DND-41 (cell line): ENCODE results near the gene JARID2.
"Not testable (repeated sequence)": the region's sequence is repeated elsewhere in the genome, so short reads cannot be mapped to it uniquely, and the experiment has no call there.

ENCODE experiments used
- ATAC-seq: fragments of 200-7000 bp; cut with Tn5 transposase; 3 replicates; pipeline ENCODE4 v1.9.1; 2021; ENCODE audit warnings: low read depth; ENCODE audit not compliant: insufficient read depth
- DNase-seq: peaks from one replicate; pipeline ENCODE4 v3.0.0-alpha.2; 2020
- H2AFZ ChIP-seq: 2 replicates; pipeline ENCODE4 v1.6.0; 2012; ENCODE audit warnings: low read depth, low read length
- H3K27ac ChIP-seq: 2 replicates; pipeline ENCODE4 v1.5.1; 2012; ENCODE audit warnings: low read length, inconsistent platforms
- H3K27me3 ChIP-seq: fragments of 200-600 bp; sonication (generic); 2 replicates; pipeline ENCODE4 v1.6.0; 2012; ENCODE audit warnings: low read length, mild to moderate bottlenecking, inconsistent platforms; ENCODE audit not compliant: insufficient read depth, poor library complexity
- H3K36me3 ChIP-seq: 2 replicates; pipeline ENCODE4 v1.5.1; 2012; ENCODE audit warnings: low read length, inconsistent platforms; ENCODE audit not compliant: insufficient read depth
- H3K4me1 ChIP-seq: 2 replicates; pipeline ENCODE4 v1.5.1; 2012; ENCODE audit warnings: mild to moderate bottlenecking, low read length; ENCODE audit not compliant: insufficient read depth
- H3K4me2 ChIP-seq: 2 replicates; pipeline ENCODE4 v1.6.0; 2012; ENCODE audit warnings: mild to moderate bottlenecking, moderate library complexity, low read length, inconsistent platforms; ENCODE audit not compliant: insufficient read depth
- H3K4me3 ChIP-seq, 2 experiments: fragments of 200-600 bp in 1 of 2; shearing (Covaris generic) in 1 of 2; 2 replicates each; pipeline ENCODE4 v1.5.1; 2012 to 2016; ENCODE audit warnings: inconsistent platforms in 2 of 2, low read length in 2 of 2, mild to moderate bottlenecking in 2 of 2, low read depth in 1 of 2, moderate library complexity in 1 of 2
- H3K79me2 ChIP-seq: 2 replicates; pipeline ENCODE4 v1.6.0; 2012; ENCODE audit warnings: low read length, inconsistent platforms; ENCODE audit not compliant: insufficient read depth
- H3K9ac ChIP-seq: 2 replicates; pipeline ENCODE4 v1.6.0; 2012; ENCODE audit warnings: low read depth, mild to moderate bottlenecking, inconsistent platforms, low read length, moderate library complexity
- H3K9me3 ChIP-seq: 2 replicates; pipeline ENCODE4 v1.5.1; 2012; ENCODE audit warnings: low read length, moderate library complexity, mild to moderate bottlenecking, inconsistent platforms; ENCODE audit not compliant: insufficient read depth, severe bottlenecking
- H4K20me1 ChIP-seq: 2 replicates; pipeline ENCODE4 v1.6.0; 2012; ENCODE audit warnings: low read length; ENCODE audit not compliant: insufficient read depth
- EZH2 ChIP-seq: IDR thresholded peaks from 3 replicates; pipeline ENCODE4 v1.6.1; 2012; ENCODE audit warnings: borderline replicate concordance, low read depth, mild to moderate bottlenecking, moderate library complexity, low read length, inconsistent platforms; ENCODE audit not compliant: severe bottlenecking
- TF ChIP-seq, protein P1 (sequence below): IDR thresholded peaks from 2 replicates; pipeline ENCODE4 v1.5.1; 2012; ENCODE audit warnings: borderline replicate concordance, low read length, moderate library complexity, mild to moderate bottlenecking; ENCODE audit not compliant: poor library complexity, severe bottlenecking; ENCODE audit errors: extremely low read depth

Gene JARID2

DNA sequence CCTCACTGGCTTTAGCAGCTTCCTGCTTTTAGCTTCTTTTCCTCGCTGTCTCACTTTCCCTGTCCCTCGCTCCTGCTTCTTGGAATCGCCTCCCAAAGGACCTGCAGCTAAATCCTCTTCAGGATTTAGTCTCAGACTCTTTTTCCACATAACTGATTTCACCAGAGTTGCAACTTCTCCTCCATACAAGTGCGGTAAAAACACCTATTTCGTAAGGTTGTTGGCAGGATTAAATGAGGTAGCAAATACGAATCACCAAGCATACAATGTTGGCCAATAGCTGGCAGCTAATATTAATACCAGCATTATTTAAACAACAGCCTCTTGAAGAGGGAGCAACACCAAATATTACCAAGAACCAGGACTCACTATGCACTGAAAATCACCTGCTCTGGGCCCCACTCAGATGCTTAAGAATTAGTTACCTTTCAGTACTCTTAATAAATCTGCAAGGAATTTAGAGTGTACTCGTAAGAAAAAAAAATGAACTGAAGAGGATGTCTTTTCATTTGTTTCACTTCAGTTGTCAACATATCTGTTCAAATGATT, 293.9 kb downstream of the JARID2 start:
- Histone ChIP-seq H3K27me3 (no peaks in the 10 kb centered on the region), H3K4me1 (no peaks in the 10 kb centered on the region), H4K20me1 (peaks cover 4% of the 10 kb centered on the region; the same call in 1 of the 2 replicates), H3K36me3 (no peaks in the 10 kb centered on the region), H3K79me2 (0 out of 2 replicates have a peak, but pooled peaks cover 11% of the 10 kb centered on the region), H3K4me3 (no peak overlapping the region), H3K4me2 (no peak overlapping the region), H2AFZ (no peak overlapping the region), H3K9ac (no peak overlapping the region), H3K9me3 (peaks cover 2% of the 10 kb centered on the region), H3K27ac (no peak overlapping the region)
- ATAC-seq (no peak), DNase-seq (no peak)
- TF ChIP-seq, protein P1, sequence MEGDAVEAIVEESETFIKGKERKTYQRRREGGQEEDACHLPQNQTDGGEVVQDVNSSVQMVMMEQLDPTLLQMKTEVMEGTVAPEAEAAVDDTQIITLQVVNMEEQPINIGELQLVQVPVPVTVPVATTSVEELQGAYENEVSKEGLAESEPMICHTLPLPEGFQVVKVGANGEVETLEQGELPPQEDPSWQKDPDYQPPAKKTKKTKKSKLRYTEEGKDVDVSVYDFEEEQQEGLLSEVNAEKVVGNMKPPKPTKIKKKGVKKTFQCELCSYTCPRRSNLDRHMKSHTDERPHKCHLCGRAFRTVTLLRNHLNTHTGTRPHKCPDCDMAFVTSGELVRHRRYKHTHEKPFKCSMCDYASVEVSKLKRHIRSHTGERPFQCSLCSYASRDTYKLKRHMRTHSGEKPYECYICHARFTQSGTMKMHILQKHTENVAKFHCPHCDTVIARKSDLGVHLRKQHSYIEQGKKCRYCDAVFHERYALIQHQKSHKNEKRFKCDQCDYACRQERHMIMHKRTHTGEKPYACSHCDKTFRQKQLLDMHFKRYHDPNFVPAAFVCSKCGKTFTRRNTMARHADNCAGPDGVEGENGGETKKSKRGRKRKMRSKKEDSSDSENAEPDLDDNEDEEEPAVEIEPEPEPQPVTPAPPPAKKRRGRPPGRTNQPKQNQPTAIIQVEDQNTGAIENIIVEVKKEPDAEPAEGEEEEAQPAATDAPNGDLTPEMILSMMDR: no peak
- TF ChIP-seq EZH2: no peak

DNA sequence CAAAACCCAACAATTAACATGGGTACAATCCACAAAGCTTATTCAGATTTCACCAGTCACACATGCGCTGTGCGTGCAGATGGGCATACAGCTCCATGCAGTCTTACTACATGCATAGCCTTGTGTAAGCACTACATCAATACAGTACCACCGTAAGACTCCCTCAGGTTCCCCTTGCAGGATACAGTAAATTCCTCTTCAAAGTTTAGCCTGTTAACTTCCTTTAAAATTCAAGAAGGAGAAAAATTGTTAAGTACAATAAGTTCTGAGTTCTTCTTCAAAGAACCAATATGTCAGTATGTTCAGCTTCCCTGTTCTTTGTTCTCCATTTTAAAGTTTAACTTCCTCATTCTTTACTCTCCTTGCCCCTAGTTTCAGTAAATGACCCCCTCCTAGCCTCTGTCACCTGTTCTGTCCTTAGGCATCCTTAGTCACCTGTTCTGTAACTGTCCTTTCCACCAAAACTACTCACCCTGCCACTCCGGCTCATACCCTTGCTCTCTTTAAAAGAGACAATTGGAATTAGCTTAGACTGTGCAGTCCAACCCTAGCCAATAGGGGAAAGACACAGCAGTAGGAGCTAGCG, 297.6 kb downstream of the JARID2 start:
- peaks cover 19% of the 10 kb centered on the region for H3K79me2 ChIP-seq
- not testable (repeated sequence) for DNase-seq, H3K9me3 ChIP-seq, H3K27me3 ChIP-seq, H4K20me1 ChIP-seq, H2AFZ ChIP-seq, ATAC-seq, H3K9ac ChIP-seq, H3K4me1 ChIP-seq, H3K4me2 ChIP-seq, H3K27ac ChIP-seq, H3K4me3 ChIP-seq, H3K36me3 ChIP-seq

DNA sequence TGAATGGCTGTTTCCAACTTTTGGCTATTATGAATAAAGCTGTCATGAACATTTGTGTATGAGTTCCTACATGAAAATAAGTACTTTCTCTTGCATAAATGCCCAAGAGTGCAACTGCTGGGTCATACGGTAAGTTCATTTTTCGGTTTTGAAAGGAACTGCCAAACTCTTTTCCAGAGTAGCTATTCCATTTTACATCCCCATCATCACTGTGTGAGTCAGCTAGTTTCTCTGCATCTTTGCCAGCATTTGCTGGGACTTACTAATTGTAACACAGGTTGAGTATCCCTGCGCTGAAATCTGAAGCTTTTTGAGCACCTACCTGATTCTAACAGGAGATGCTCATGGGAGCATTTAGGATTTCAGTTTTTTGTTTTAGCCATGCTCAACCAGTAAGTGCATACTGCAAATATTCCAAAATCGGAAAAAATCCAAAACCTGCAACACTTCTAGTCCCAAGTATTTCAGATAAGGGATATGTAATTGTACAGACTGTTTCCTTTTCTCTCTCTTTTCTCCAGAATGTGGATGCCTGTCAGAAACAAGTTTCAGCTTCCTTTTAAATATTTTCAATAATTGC, 298.5 kb downstream of the JARID2 start:
- Histone ChIP-seq H3K4me2 (no peak overlapping the region), H2AFZ (no peak overlapping the region), H3K27ac (no peak overlapping the region), H3K79me2 (peaks cover 19% of the 10 kb centered on the region), H3K4me3 (no peak overlapping the region), H3K9me3 (peaks cover 2% of the 10 kb centered on the region), H3K36me3 (no peaks in the 10 kb centered on the region), H4K20me1 (no peaks in the 10 kb centered on the region; the same call in 1 of the 2 replicates), H3K27me3 (no peaks in the 10 kb centered on the region), H3K9ac (no peak overlapping the region), H3K4me1 (no peaks in the 10 kb centered on the region)
- DNase-seq (no peak), ATAC-seq (no peak)
- TF ChIP-seq, protein P1: no peak
- no peak for TF ChIP-seq EZH2

DNA sequence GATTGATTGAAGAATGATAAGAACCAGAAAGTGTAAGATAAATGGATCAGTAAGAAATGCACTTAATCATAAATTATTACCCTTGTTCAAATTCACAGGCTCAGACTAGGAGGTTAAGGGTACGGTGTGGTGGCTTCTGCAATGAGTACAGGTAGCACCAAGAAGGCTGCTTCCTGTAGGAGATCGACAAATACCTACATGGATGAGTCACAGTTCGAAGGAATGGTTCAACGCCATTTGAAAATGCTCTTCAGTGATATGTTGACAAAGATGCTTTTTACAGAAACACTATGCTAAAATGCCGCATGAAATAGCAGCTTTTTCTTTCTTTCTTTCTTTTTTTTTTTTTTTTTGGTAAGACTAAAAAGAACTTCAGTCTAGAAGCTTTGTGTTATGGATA, 300.7 kb downstream of the JARID2 start:
- ATAC-seq (no peak), DNase-seq (no peak)
- H4K20me1 ChIP-seq: peaks cover 8% of the 10 kb centered on the region
- peaks cover 25% of the 10 kb centered on the region for H3K79me2 ChIP-seq
- no peak overlapping the region for H3K4me2 ChIP-seq
- TF ChIP-seq EZH2: no peak
- H3K27ac ChIP-seq: no peak overlapping the region
- H3K4me1 ChIP-seq: peaks cover 7% of the 10 kb centered on the region
- H2AFZ ChIP-seq: no peak overlapping the region
- H3K36me3 ChIP-seq: no peaks in the 10 kb centered on the region
- H3K4me3 ChIP-seq: no peak overlapping the region
- H3K9ac ChIP-seq: no peak overlapping the region
- H3K27me3 ChIP-seq: no peaks in the 10 kb centered on the region
- H3K9me3 ChIP-seq: peaks cover 2% of the 10 kb centered on the region
